ENCODE measurements around the gene ABLIM2. TPM values are rescaled to one million over a fixed set of nuclear protein-coding genes. Genes with fewer than 3 reads are reported as not detected.

Gene ABLIM2
- total and polyA plus RNA-seq, 3 donors from 2014 or later = 5.2 to 7.5 (median 6.9) TPM

- Histone ChIP-seq H3K27me3 (no peaks in the 10 kb centered on the region), H3K4me3 (no peak overlapping the region), H3K4me1 (no peaks in the 10 kb centered on the region), H3K36me3 (ENCODE audit: low read depth, missing control alignments) (no peaks in the 10 kb centered on the region), H3K27ac (no peak overlapping the region), H3K9me3 (no peaks in the 10 kb centered on the region)
- no peak for TF ChIP-seq POLR2A (IDR thresholded peaks at IDR 0.05)
- TF ChIP-seq CTCF (IDR thresholded peaks at IDR 0.05) = no peak
- no peak for DNase-seq
- intact Hi-C loops (cut with DNase I; ENCODE audit: low total_unique reads) = no loop called here
- WGBS, 2 donors = 76 to 79% methylated on average over 6 of the region's 6 CpGs
Observed at GRCh38 chr4:7915875-7916242, 242.8 kb downstream of the ABLIM2 start.

MicroRNAs within 50 kb of the gene (microRNA counts, 767-probe panel; counts per million panel counts)
- microRNA hsa-miR-95 = 0 to 152 counts per million in 2 donors

Small RNAs within 50 kb of the gene (microRNA-seq; reads per million reads assigned to microRNA genes)
- gene MIR95 (ENCODE audit: borderline number of aligned reads in 2 of 2, borderline replicate concordance in 1 of 2) = 416 to 428 reads per million in 2 donors

Small RNAs within 50 kb of the gene (small RNA-seq; reads per million reads assigned to genes)
- gene MIR95 = 0.09 to 0.64 reads per million in 2 donors

Other genes starting within 250 kb of the ABLIM2 start
- 10 to 100 TPM; 23.1 to 52.4 TPM for gene AFAP1, start 219.0 kb downstream of the ABLIM2 start, total RNA-seq
- 51.4 TPM for gene AFAP1, start 219.0 kb downstream of the ABLIM2 start, polyA plus RNA-seq (ENCODE audit: insufficient read depth, low read depth, low replicate concordance)
- 10 to 100 TPM in 1 of 2 donors, 1 to 10 TPM in 1; 4.0 to 12.6 TPM for gene SH3TC1, start 40.5 kb upstream of the ABLIM2 start, total RNA-seq
- 3.2 TPM for gene SH3TC1, start 40.5 kb upstream of the ABLIM2 start, polyA plus RNA-seq (ENCODE audit: insufficient read depth, low read depth, low replicate concordance)
- 10 to 100 TPM in 1 of 2 donors, 1 to 10 TPM in 1; 6.1 to 12.2 TPM for gene HTRA3, start 110.9 kb upstream of the ABLIM2 start, total RNA-seq
- gene HTRA3, start 110.9 kb upstream of the ABLIM2 start, polyA plus RNA-seq (ENCODE audit: insufficient read depth, low read depth, low replicate concordance) = 17.3 TPM